ENCODE data around the gene NACC1. TPM values are rescaled to one million over a fixed set of nuclear protein-coding genes. Genes with fewer than 3 reads are reported as not detected.

Gene NACC1
- total RNA-seq, 1 experiment from 2014 or later, result 237 TPM

- no peaks in the 10 kb centered on the region for H3K27me3 Mint-ChIP-seq (ENCODE audit: low read depth)
- ChIA-PET CTCF (interaction anchor here (0.9 to 2.5 kb wide), 5 partner anchors 9 to 163 kb away, joined by 3 to 8 read pairs (median 4); no protein-coding TSS in a partner anchor), POLR2A (no interaction called here)
- DNase-seq (ENCODE audit: low spot score) (no peak), ATAC-seq (no peak)
- no peak overlapping the region for H3K4me3 Mint-ChIP-seq
- no peak overlapping the region; the same call in none of the 2 replicates for H3K27ac Mint-ChIP-seq
- TF ChIP-seq ZNF219 (CRISPR knock-in tag; IDR thresholded peaks at IDR 0.05; ENCODE audit: borderline replicate concordance) (no peak), ZNF416 (CRISPR knock-in tag; IDR thresholded peaks at IDR 0.05) (no peak), HMGXB4 (CRISPR knock-in tag; IDR thresholded peaks at IDR 0.05) (no peak)
- peaks cover 8% of the 10 kb centered on the region for H3K4me1 Mint-ChIP-seq
- H3K36me3 Mint-ChIP-seq, result no peaks in the 10 kb centered on the region; the same call in 1 of the 2 replicates
- no peaks in the 10 kb centered on the region for H3K9me3 Mint-ChIP-seq
These were observed 9.9 kb downstream of the NACC1 start for GRCh38 chr19:13127811-13128575.

- H3K4me1 Mint-ChIP-seq, result peaks cover 4% of the 10 kb centered on the region
- no peaks in the 10 kb centered on the region for H3K9me3 Mint-ChIP-seq
- H3K27me3 Mint-ChIP-seq (ENCODE audit: low read depth), result no peaks in the 10 kb centered on the region
- no peak overlapping the region for H3K4me3 Mint-ChIP-seq
- ChIA-PET POLR2A (no interaction called here), CTCF (interaction anchor here (0.5 to 2.5 kb wide), 4 partner anchors 9 to 151 kb away, joined by 3 to 8 read pairs (median 3); no protein-coding TSS in a partner anchor)
- peak overlapping the region; percentile 85 for H3K27ac Mint-ChIP-seq
- DNase-seq (ENCODE audit: low spot score) (no peak), ATAC-seq (no peak)
- TF ChIP-seq ELF4 (CRISPR knock-in tag; IDR thresholded peaks at IDR 0.05; ENCODE audit: low read depth) (no peak), TEAD4 (CRISPR knock-in tag; IDR thresholded peaks at IDR 0.05) (no peak), ZNF416 (CRISPR knock-in tag; IDR thresholded peaks at IDR 0.05) (no peak), ZMAT4 (CRISPR knock-in tag; IDR thresholded peaks at IDR 0.05) (no peak), ZNF423 (CRISPR knock-in tag; IDR thresholded peaks at IDR 0.05) (no peak), PRDM15 (CRISPR knock-in tag; IDR thresholded peaks at IDR 0.05) (no peak), FOXJ3 (CRISPR knock-in tag; IDR thresholded peaks at IDR 0.05; ENCODE audit: borderline replicate concordance) (no peak), ZNF219 (CRISPR knock-in tag; IDR thresholded peaks at IDR 0.05; ENCODE audit: borderline replicate concordance) (no peak)
- peaks cover 3% of the 10 kb centered on the region; the same call in 1 of the 2 replicates for H3K36me3 Mint-ChIP-seq
These were observed 10.5 kb downstream of the NACC1 start for GRCh38 chr19:13128583-13128982.

- H3K27me3 Mint-ChIP-seq (ENCODE audit: low read depth), result no peaks in the 10 kb centered on the region
- POLR2A ChIA-PET, result no interaction called here
- no peaks in the 10 kb centered on the region for H3K4me1 Mint-ChIP-seq
- no peaks in the 10 kb centered on the region for H3K9me3 Mint-ChIP-seq
- no peak for ATAC-seq
- peaks cover 5% of the 10 kb centered on the region for H3K36me3 Mint-ChIP-seq
- no peak overlapping the region for H3K27ac Mint-ChIP-seq
- no peak for DNase-seq (ENCODE audit: low spot score)
- H3K4me3 Mint-ChIP-seq, result no peak overlapping the region
- CTCF ChIA-PET, result interaction anchor here (0.5 to 2.5 kb wide), 5 partner anchors 10 to 152 kb away, joined by 3 to 8 read pairs (median 3); no protein-coding TSS in a partner anchor
- TF ChIP-seq ZNF396 (CRISPR knock-in tag; IDR thresholded peaks at IDR 0.05; ENCODE audit: borderline replicate concordance) (no peak), FOXP4 (CRISPR knock-in tag; IDR thresholded peaks at IDR 0.05) (no peak), E2F1 (CRISPR knock-in tag; IDR thresholded peaks at IDR 0.05) (no peak), CDX4 (CRISPR knock-in tag; IDR thresholded peaks at IDR 0.05; ENCODE audit: borderline replicate concordance) (no peak), ZNF423 (CRISPR knock-in tag; IDR thresholded peaks at IDR 0.05) (no peak), GRHL2 (CRISPR knock-in tag; IDR thresholded peaks at IDR 0.05; ENCODE audit: insufficient replicate concordance, severe bottlenecking) (no peak), NR3C1 (CRISPR knock-in tag; conservative IDR thresholded peaks at IDR 0.05; ENCODE audit: low read depth) (no peak), RELA (CRISPR knock-in tag; IDR thresholded peaks at IDR 0.05; ENCODE audit: borderline replicate concordance) (no peak), ZNF121 (CRISPR knock-in tag; IDR thresholded peaks at IDR 0.05) (no peak), MAX (CRISPR knock-in tag; IDR thresholded peaks at IDR 0.05) (no peak), NR1H2 (CRISPR knock-in tag; IDR thresholded peaks at IDR 0.05) (no peak), HMGA2 (CRISPR knock-in tag; IDR thresholded peaks at IDR 0.05) (no peak)
These were observed 11.3 kb downstream of the NACC1 start for GRCh38 chr19:13129384-13129783.
